H9 (cell line): Measurements from ENCODE around the gene GPC3. TPM values are rescaled to one million over a fixed set of nuclear protein-coding genes. Genes with fewer than 3 reads are reported as not detected.
A peak's percentile ranks its signal among the peaks of the same experiment; 100 is the strongest.

Experiments
- DNase-seq: peaks from one replicate; pipeline ENCODE4 v3.0.0-alpha.2; 2017
- H2AFZ ChIP-seq: one replicate; pipeline ENCODE4 v1.6.1; 2013; ENCODE audit warnings: mild to moderate bottlenecking, low read length, control low read depth, moderate library complexity
- H2AK5ac ChIP-seq: 2 replicates; pipeline ENCODE4 v1.6.1; 2013; ENCODE audit warnings: low read length, control low read depth, mixed read lengths; ENCODE audit not compliant: insufficient read length
- H2BK120ac ChIP-seq: one replicate; pipeline ENCODE4 v1.6.1; 2013; ENCODE audit warnings: low read depth, mild to moderate bottlenecking, low read length, control low read depth, inconsistent platforms; ENCODE audit not compliant: poor library complexity, severe bottlenecking
- H2BK12ac ChIP-seq: 2 replicates; pipeline ENCODE4 v1.6.1; 2013; ENCODE audit warnings: low read length, control low read depth, mixed read lengths, low read depth; ENCODE audit not compliant: insufficient read length
- H2BK15ac ChIP-seq: 2 replicates; pipeline ENCODE4 v1.6.1; 2013; ENCODE audit warnings: low read depth, low read length, control low read depth
- H2BK20ac ChIP-seq: one replicate; pipeline ENCODE4 v1.6.1; 2013; ENCODE audit warnings: low read depth, mild to moderate bottlenecking, low read length, control low read depth, inconsistent platforms; ENCODE audit not compliant: poor library complexity, severe bottlenecking
- H2BK5ac ChIP-seq: 2 replicates; pipeline ENCODE4 v1.6.1; 2013; ENCODE audit warnings: low read length, control low read depth, mixed read lengths; ENCODE audit not compliant: insufficient read length
- H3K14ac ChIP-seq: 2 replicates; pipeline ENCODE4 v1.6.1; 2013; ENCODE audit warnings: low read length, control low read depth; ENCODE audit not compliant: insufficient read depth
- H3K18ac ChIP-seq: 2 replicates; pipeline ENCODE4 v1.6.1; 2013; ENCODE audit warnings: low read depth, mild to moderate bottlenecking, mixed read lengths, low read length, control low read depth; ENCODE audit not compliant: insufficient read length
- H3K23ac ChIP-seq: 2 replicates; pipeline ENCODE4 v1.6.1; 2013; ENCODE audit warnings: low read length, control low read depth, mixed read lengths, low read depth; ENCODE audit not compliant: insufficient read length
- H3K23me2 ChIP-seq: 2 replicates; pipeline ENCODE4 v1.6.1; 2013; ENCODE audit warnings: low read depth, mild to moderate bottlenecking, mixed read lengths, low read length, control low read depth; ENCODE audit not compliant: insufficient read length, poor library complexity, severe bottlenecking
- H3K27ac ChIP-seq: 2 replicates; pipeline ENCODE4 v1.5.1; 2013; ENCODE audit warnings: low read length, control low read depth, mixed read lengths, low read depth; ENCODE audit not compliant: insufficient read length
- H3K27me3 ChIP-seq: 2 replicates; pipeline ENCODE4 v1.6.1; 2013; ENCODE audit warnings: low read length, control low read depth, inconsistent platforms; ENCODE audit not compliant: insufficient read depth
- H3K4ac ChIP-seq: 2 replicates; pipeline ENCODE4 v1.6.1; 2013; ENCODE audit warnings: low read depth, mild to moderate bottlenecking, control low read depth, inconsistent platforms, low read length, moderate library complexity
- H3K4me1 ChIP-seq: 2 replicates; pipeline ENCODE4 v1.6.1; 2013; ENCODE audit warnings: low read length, control low read depth, inconsistent platforms; ENCODE audit not compliant: insufficient read depth
- H3K4me2 ChIP-seq: 2 replicates; pipeline ENCODE4 v1.6.1; 2013; ENCODE audit warnings: low read length, control low read depth, mixed read lengths; ENCODE audit not compliant: insufficient read length, insufficient read depth
- H3K56ac ChIP-seq: 2 replicates; pipeline ENCODE4 v1.6.1; 2013; ENCODE audit warnings: low read depth, mild to moderate bottlenecking, mixed read lengths, low read length, control low read depth; ENCODE audit not compliant: insufficient read length
- H3K79me1 ChIP-seq: 2 replicates; pipeline ENCODE4 v1.6.1; 2013; ENCODE audit warnings: low read depth, mild to moderate bottlenecking, moderate library complexity, low read length, control low read depth, inconsistent platforms; ENCODE audit not compliant: insufficient read depth, poor library complexity, severe bottlenecking
- H3K79me2 ChIP-seq: 2 replicates; pipeline ENCODE4 v1.6.1; 2013; ENCODE audit warnings: low read length, control low read depth, inconsistent platforms; ENCODE audit not compliant: insufficient read depth
- H3K9ac ChIP-seq: 2 replicates; pipeline ENCODE4 v1.6.1; 2013; ENCODE audit warnings: low read length, control low read depth, mixed read lengths; ENCODE audit not compliant: insufficient read length; ENCODE audit errors: extremely low read depth
- H3K9me3 ChIP-seq: one replicate; pipeline ENCODE4 v1.6.1; 2013; ENCODE audit warnings: low read depth, low read length, inconsistent platforms; ENCODE audit not compliant: control insufficient read depth
- H3T11ph ChIP-seq: one replicate; pipeline ENCODE4 v1.6.1; 2013; ENCODE audit warnings: mild to moderate bottlenecking, low read length, control low read depth, inconsistent platforms
- H4K20me1 ChIP-seq: one replicate; pipeline ENCODE4 v1.6.1; 2013; ENCODE audit not compliant: control insufficient read depth, insufficient read length, insufficient read depth
- H4K5ac ChIP-seq: 2 replicates; pipeline ENCODE4 v1.6.1; 2013; ENCODE audit warnings: low read depth, mild to moderate bottlenecking, mixed read lengths, low read length, control low read depth; ENCODE audit not compliant: insufficient read length
- H4K8ac ChIP-seq: replicated peaks from 2 replicates; pipeline ENCODE4 v1.6.1; 2013; ENCODE audit warnings: low read length, control low read depth, mixed read lengths, low read depth; ENCODE audit not compliant: insufficient read length
- H4K91ac ChIP-seq: 2 replicates; pipeline ENCODE4 v1.6.1; 2013; ENCODE audit warnings: low read depth, mild to moderate bottlenecking, moderate library complexity, mixed read lengths, low read length, control low read depth; ENCODE audit not compliant: insufficient read length
- H3K27ac Mint-ChIP-seq, 3 experiments: 2 replicates in 2 of 3; 3 replicates in 1 of 3; pipeline ENCODE4 v1.8.0; 2020 to 2021; ENCODE audit warnings: mixed read lengths in 3 of 3, mild to moderate bottlenecking in 1 of 3, moderate library complexity in 1 of 3
- H3K27me3 Mint-ChIP-seq: 2 replicates; pipeline ENCODE4 v1.8.0; 2021; ENCODE audit warnings: low read depth, mild to moderate bottlenecking, moderate library complexity, mixed read lengths
- H3K36me3 Mint-ChIP-seq, 3 experiments: 2 replicates in 2 of 3; 3 replicates in 1 of 3; pipeline ENCODE4 v1.8.0; 2020 to 2021; ENCODE audit warnings: low read depth in 3 of 3, mixed read lengths in 3 of 3; ENCODE audit not compliant: insufficient read depth in 1 of 3
- H3K4me1 Mint-ChIP-seq, 2 experiments: 2 replicates each; pipeline ENCODE4 v1.8.0; 2020; ENCODE audit warnings: mixed read lengths in 2 of 2
- H3K4me3 Mint-ChIP-seq, 2 experiments: 2 replicates in 1 of 2; 3 replicates in 1 of 2; pipeline ENCODE4 v1.8.0; 2020 to 2021; ENCODE audit warnings: mild to moderate bottlenecking in 2 of 2, mixed read lengths in 2 of 2, moderate library complexity in 1 of 2
- H3K9me3 Mint-ChIP-seq, 2 experiments: 2 replicates in 1 of 2; 3 replicates in 1 of 2; pipeline ENCODE4 v1.8.0; 2020; ENCODE audit warnings: mild to moderate bottlenecking in 2 of 2, mixed read lengths in 2 of 2, moderate library complexity in 1 of 2
- WGBS: extraction: QIAGEN DNeasy Blood & Tissue Kit; methylation state at CpG from one replicate; pipeline ENCODE4 v1.1.7; 2013; ENCODE audit warnings: missing lambda C conversion rate, low lambda C conversion rate, mixed read lengths; ENCODE audit not compliant: insufficient read length; ENCODE audit errors: extremely low coverage; 5-methylcytosine and 5-hydroxymethylcytosine counted together
- total RNA-seq: library from RNA; stranded (reverse); gene quantifications from 2 replicates; pipeline ENCODE4 v1.2.1, GENCODE V29; 2021
- TF ChIP-seq, protein P1 (sequence below): fragments of 200-600 bp; sonication (generic); conservative IDR thresholded peaks from 3 replicates; pipeline ENCODE4 v1.8.0; 2021; ENCODE audit warnings: antibody characterized with exemption, mild to moderate bottlenecking

GPC3 gene
- total RNA-seq, 1 experiment from 2014 or later: 108 TPM

DNA sequence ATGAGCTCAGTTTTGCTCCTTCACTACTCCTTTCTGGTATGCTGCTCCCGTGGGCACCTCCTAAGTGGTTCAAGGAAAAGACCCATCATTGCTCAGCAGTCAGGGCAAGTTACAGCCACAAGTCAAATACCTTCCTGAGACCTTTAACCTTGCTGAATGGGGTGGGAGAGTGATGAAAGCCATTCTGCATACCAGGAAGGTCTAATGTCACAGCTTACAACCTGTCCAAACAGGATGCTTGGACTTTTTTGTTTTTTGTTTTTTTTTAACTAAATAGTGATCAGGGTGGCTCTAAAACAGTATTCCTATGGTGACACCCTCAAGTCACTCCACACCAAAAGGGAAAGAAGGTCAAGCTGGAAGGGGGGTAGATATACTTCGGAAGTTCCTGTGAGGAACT lies 93.1 kb downstream of the GPC3 start:
- Histone ChIP-seq H2AFZ (no peak overlapping the region), H3K4ac (no peak overlapping the region), H3K14ac (no peak overlapping the region), H4K8ac (no peak overlapping the region), H3K23me2 (no peaks in the 10 kb centered on the region), H3K27me3 (no peaks in the 10 kb centered on the region), H2BK12ac (no peak overlapping the region), H3K27ac (no peak overlapping the region), H3K9ac (no peak overlapping the region), H3K23ac (no peak overlapping the region), H2BK15ac (no peak overlapping the region), H4K5ac (no peak overlapping the region), H2BK20ac (no peak overlapping the region), H3K56ac (no peak overlapping the region), H3K79me1 (no peaks in the 10 kb centered on the region), H2BK120ac (no peak overlapping the region), H3K4me2 (no peak overlapping the region), H2BK5ac (no peak overlapping the region), H3K79me2 (no peaks in the 10 kb centered on the region), H2AK5ac (no peak overlapping the region), H3K18ac (no peak overlapping the region), H3K9me3 (no peaks in the 10 kb centered on the region), H3K4me1 (no peaks in the 10 kb centered on the region), H4K91ac (no peak overlapping the region), H4K20me1 (no peaks in the 10 kb centered on the region), H3T11ph (no peak overlapping the region)
- no peak for DNase-seq
- no peaks in the 10 kb centered on the region for H3K9me3 Mint-ChIP-seq
- H3K4me3 Mint-ChIP-seq: no peak overlapping the region
- TF ChIP-seq, protein P1, sequence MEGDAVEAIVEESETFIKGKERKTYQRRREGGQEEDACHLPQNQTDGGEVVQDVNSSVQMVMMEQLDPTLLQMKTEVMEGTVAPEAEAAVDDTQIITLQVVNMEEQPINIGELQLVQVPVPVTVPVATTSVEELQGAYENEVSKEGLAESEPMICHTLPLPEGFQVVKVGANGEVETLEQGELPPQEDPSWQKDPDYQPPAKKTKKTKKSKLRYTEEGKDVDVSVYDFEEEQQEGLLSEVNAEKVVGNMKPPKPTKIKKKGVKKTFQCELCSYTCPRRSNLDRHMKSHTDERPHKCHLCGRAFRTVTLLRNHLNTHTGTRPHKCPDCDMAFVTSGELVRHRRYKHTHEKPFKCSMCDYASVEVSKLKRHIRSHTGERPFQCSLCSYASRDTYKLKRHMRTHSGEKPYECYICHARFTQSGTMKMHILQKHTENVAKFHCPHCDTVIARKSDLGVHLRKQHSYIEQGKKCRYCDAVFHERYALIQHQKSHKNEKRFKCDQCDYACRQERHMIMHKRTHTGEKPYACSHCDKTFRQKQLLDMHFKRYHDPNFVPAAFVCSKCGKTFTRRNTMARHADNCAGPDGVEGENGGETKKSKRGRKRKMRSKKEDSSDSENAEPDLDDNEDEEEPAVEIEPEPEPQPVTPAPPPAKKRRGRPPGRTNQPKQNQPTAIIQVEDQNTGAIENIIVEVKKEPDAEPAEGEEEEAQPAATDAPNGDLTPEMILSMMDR: no peak
- WGBS: no CpG with 5 or more reads among the region's 2 CpGs
- H3K36me3 Mint-ChIP-seq: peaks cover 1 to 16% (median 2%) of the 10 kb centered on the region in 3 experiments; a peak in 5 of 7 replicates
- no peaks in the 10 kb centered on the region for H3K27me3 Mint-ChIP-seq
- peaks cover 10 to 15% of the 10 kb centered on the region in 2 experiments for H3K4me1 Mint-ChIP-seq
- H3K27ac Mint-ChIP-seq: peak overlapping the region in 2 of 3 experiments; percentile 2 to 48; a peak in 2 of 7 replicates
